RWPE1 (cell line): ENCODE measurements around the gene CRY2.

Experiments used
- CTCF ChIA-PET: fragments of 350-600 bp; sonication (Branson Sonifier 250); formaldehyde crosslinking; extraction: SDS; loops from one replicate; lab custom pipeline; 2021; lab: Yijun Ruan, JAX
- POLR2A ChIA-PET: fragments of 400-600 bp; formaldehyde crosslinking; extraction: SDS; loops from one replicate; lab custom pipeline; 2020; ENCODE audit warnings: antibody characterized with exemption; ENCODE audit not compliant: low non-redundant PET; lab: Yijun Ruan, JAX
- DNase-seq: peaks from one replicate; pipeline ENCODE4 v3.0.0; 2012; ENCODE audit warnings: low spot score
- H3K27ac ChIP-seq: fragments of 450-650 bp; 2 replicates; pipeline ENCODE4 v1.5.1; 2017
- TF ChIP-seq, protein P1 (sequence below): fragments of 450-650 bp; conservative IDR thresholded peaks from 2 replicates; pipeline ENCODE4 v1.5.1; 2017; ENCODE audit warnings: low read depth, mild to moderate bottlenecking

Gene CRY2

DNA sequence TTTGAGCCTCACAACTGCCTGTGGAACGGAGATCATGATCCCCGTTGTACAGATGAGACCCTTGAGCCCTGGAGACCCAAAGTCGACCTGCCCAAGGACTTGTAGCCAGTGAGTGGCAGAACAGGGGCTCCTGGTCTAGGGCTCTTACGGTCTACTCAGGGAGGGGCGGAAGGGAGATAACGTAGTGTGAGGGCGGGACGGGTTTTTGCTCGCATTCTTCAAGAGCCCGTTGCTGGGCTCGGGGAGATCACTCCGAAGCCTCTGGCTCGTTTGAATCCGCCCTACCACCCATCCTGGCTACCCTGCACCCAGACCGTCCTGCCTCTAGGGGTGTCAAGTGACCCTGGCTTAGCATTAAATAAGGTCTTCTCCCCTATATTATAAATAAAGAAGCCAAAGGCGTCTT, 639 bp downstream of the CRY2 start:
- peak; percentile 49 for DNase-seq
- TF ChIP-seq, protein P1, sequence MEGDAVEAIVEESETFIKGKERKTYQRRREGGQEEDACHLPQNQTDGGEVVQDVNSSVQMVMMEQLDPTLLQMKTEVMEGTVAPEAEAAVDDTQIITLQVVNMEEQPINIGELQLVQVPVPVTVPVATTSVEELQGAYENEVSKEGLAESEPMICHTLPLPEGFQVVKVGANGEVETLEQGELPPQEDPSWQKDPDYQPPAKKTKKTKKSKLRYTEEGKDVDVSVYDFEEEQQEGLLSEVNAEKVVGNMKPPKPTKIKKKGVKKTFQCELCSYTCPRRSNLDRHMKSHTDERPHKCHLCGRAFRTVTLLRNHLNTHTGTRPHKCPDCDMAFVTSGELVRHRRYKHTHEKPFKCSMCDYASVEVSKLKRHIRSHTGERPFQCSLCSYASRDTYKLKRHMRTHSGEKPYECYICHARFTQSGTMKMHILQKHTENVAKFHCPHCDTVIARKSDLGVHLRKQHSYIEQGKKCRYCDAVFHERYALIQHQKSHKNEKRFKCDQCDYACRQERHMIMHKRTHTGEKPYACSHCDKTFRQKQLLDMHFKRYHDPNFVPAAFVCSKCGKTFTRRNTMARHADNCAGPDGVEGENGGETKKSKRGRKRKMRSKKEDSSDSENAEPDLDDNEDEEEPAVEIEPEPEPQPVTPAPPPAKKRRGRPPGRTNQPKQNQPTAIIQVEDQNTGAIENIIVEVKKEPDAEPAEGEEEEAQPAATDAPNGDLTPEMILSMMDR, result no peak
- peak overlapping the region; percentile 77 for H3K27ac ChIP-seq
- POLR2A ChIA-PET, result interaction anchor here (0.7 kb wide), 1 partner anchor 17 kb away, joined by 10 read pairs; no protein-coding TSS in a partner anchor
- CTCF ChIA-PET, result interaction anchor here (0.8 kb wide), 1 partner anchor 24 kb away, joined by 3 read pairs; no protein-coding TSS in a partner anchor

DNA sequence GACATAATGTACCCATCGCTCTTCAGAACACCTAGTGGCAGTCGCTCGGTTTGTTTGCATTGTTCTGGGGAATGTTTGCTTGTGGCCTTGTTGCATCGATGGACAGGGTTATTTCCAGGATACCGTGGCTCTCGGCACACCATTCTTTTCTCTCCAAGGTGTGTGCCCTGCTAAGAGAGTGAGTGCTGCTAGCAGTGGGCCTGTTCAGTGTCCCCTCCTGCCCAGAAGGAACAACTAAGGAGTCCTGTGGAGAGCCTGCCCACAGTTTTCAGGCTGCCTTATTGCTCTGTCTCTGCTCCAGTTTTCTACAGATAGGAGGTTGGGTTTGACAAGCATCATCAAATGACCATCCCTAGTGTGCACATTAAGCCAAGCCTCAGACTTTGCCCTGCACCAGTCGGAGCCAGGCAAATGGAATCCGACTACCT, 1.4 kb downstream of the CRY2 start:
- no peak for DNase-seq
- ChIA-PET CTCF (interaction anchor here (0.8 kb wide), 1 partner anchor 23 kb away, joined by 3 read pairs; no protein-coding TSS in a partner anchor), POLR2A (interaction anchor here (0.7 kb wide), 1 partner anchor 17 kb away, joined by 10 read pairs; no protein-coding TSS in a partner anchor)
- no peak overlapping the region; the same call in 1 of the 2 replicates for H3K27ac ChIP-seq
- TF ChIP-seq, protein P1, result no peak

DNA sequence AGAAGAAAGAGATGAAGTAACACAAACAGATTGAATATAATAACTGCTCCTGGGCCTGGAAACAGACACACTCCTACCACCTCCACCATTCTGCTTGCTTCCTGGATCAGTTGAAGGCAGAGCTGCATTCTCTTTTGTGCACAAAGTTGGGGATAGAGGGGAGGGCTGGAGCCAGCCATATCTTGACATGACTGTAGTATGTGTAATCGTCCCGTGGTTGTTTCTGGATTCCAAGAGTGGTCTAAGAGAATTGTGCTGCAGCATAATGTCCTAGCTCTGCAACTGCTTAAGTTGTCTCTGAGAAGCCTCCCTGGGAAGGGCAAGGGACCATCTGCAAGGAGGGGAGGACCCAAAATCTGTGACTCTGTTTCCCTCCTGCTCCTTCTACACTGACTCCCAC, 3.2 kb downstream of the CRY2 start:
- H3K27ac ChIP-seq, result no peak overlapping the region
- TF ChIP-seq, protein P1, result no peak
- POLR2A ChIA-PET, result no interaction called here
- CTCF ChIA-PET, result no interaction called here
- DNase-seq, result no peak

DNA sequence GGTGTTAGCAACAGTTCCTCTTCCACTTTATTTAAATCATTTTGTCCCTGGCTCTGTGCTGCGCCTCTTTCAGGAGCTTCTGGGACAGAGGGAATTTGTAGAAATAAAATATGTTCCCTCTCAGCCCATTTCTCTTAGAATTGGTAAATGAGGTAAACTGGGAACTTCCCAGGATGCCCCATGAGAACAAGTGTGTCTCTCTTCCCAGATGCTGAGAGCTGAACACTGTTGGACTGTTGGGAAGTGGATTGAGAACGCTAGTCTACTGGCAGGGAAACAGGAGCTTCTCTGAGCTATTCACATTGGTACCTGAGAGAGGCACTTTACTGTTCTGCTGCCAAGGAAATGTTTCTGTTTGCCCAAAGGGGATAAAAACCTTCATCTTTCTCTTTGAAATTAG, 4.0 kb downstream of the CRY2 start:
- no peak for DNase-seq
- no peak overlapping the region for H3K27ac ChIP-seq
- POLR2A ChIA-PET, result no interaction called here
- TF ChIP-seq, protein P1, result no peak
- CTCF ChIA-PET, result no interaction called here

DNA sequence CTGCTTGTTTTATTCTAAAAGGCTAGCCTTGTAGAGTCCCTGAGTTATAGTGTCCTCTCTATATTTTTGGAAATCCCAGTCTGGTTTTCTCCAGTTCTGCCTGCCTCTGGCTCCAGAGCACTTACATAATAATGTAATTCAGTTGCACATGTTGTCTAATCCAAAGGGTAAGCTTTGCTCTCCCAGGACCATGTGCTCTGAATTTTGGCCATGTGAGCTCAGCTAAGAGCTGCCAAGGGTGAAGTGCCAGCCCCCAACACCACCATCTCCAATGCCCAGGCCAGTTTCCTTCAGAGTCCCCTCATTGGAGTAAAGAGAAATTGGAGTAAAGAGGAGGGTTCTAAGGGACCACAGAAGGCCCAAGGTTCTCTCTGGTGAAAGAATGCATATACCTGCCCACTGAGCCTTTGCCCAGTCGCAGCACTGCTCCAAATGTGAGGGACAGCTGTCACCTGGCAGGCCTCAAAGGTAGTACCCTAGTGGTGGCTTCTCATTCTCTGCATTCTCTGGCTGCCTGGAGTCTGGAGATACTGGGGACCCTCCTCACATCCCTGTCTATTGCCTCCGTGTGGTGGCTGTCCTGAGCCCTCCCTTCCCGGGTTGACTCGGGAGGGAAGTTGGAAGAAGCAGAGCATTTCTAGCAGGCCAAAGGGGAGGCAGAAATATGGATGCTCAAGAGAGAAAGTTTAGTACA, 4.9 kb downstream of the CRY2 start:
- TF ChIP-seq, protein P1, result no peak
- peak overlapping the region; percentile 17; the same call in 1 of the 2 replicates for H3K27ac ChIP-seq
- CTCF ChIA-PET, result no interaction called here
- POLR2A ChIA-PET, result no interaction called here
- DNase-seq, result no peak

DNA sequence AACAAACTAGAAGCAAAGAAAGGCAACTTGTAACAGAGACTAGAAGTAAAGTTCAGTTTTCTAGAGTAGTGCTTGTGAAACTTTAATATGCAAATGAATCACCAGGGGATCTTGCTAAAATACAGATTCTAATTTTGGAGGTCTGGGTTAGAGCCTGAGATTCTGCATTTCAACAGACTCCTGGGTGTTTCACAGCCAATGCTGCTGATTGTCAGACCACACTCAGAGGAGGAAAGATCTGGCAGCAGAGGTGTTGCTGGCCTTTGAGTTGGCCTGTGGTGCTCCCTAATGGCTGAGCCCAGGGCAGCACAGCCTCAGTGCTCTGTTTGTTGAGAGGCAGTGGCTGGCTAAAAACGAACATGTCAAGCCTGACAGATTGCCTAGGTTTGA, 5.4 kb downstream of the CRY2 start:
- ChIA-PET CTCF (no interaction called here), POLR2A (no interaction called here)
- H3K27ac ChIP-seq, result no peak overlapping the region
- DNase-seq, result no peak
- TF ChIP-seq, protein P1, result no peak
